Activated CD4-positive, CD25-positive, alpha-beta regulatory T cell (primary cell): Measurements from ENCODE around the gene SLC12A9.
"Not testable (repeated sequence)": the region's sequence is repeated elsewhere in the genome, so short reads cannot be mapped to it uniquely, and the experiment has no call there.

Experiments
- DNase-seq, 4 experiments: peaks; one replicate each; lab custom pipeline; 2025; lab: John Stamatoyannopoulos, UW

The SLC12A9 gene

GRCh38 chr7:100852048-100852872 is at the start of gene SLC12A9:
Gene SLC12A9 (plus strand): TSS chr7:100852713. CDS start chr7:100854198, 1,485 bp downstream.
- peak; percentile 63 to 80 (median 69) for DNase-seq

GRCh38 chr7:100802951-100803350 is 49.6 kb upstream of the SLC12A9 start:
- no peak for DNase-seq

GRCh38 chr7:100803398-100804161 is 48.9 kb upstream of the SLC12A9 start:
- no peak for DNase-seq

GRCh38 chr7:100804681-100805431 is 47.7 kb upstream of the SLC12A9 start:
- no peak for DNase-seq

GRCh38 chr7:100806276-100806675 is 46.2 kb upstream of the SLC12A9 start:
- no peak for DNase-seq

GRCh38 chr7:100806883-100807282 is 45.6 kb upstream of the SLC12A9 start:
- not testable (repeated sequence) for DNase-seq

GRCh38 chr7:100808354-100808875 is 44.1 kb upstream of the SLC12A9 start:
- no peak for DNase-seq

- DNase-seq = no peak
Measured at GRCh38 chr7:100811480-100811879, 41.0 kb upstream of the SLC12A9 start.

- no peak for DNase-seq
Measured at GRCh38 chr7:100812729-100813128, 39.8 kb upstream of the SLC12A9 start.

- DNase-seq = not testable (repeated sequence)
Measured at GRCh38 chr7:100816515-100816914, 36.0 kb upstream of the SLC12A9 start.

- DNase-seq = no peak
Measured at GRCh38 chr7:100817097-100817496, 35.4 kb upstream of the SLC12A9 start.

GRCh38 chr7:100818366-100818765 is 34.1 kb upstream of the SLC12A9 start:
- no peak for DNase-seq

GRCh38 chr7:100818825-100819224 is 33.7 kb upstream of the SLC12A9 start:
- no peak for DNase-seq

GRCh38 chr7:100819586-100819985 is 32.9 kb upstream of the SLC12A9 start:
- no peak for DNase-seq

- no peak for DNase-seq
Measured at GRCh38 chr7:100822236-100823139, 30.0 kb upstream of the SLC12A9 start.

GRCh38 chr7:100823140-100823525 is 29.4 kb upstream of the SLC12A9 start:
- DNase-seq = no peak

- DNase-seq = no peak
Measured at GRCh38 chr7:100823534-100823933, 29.0 kb upstream of the SLC12A9 start.

GRCh38 chr7:100824499-100825214 is 27.9 kb upstream of the SLC12A9 start:
- no peak for DNase-seq

- DNase-seq = no peak
Measured at GRCh38 chr7:100825215-100825671, 27.3 kb upstream of the SLC12A9 start.
